OCI-LY7 (cell line): Measurements from ENCODE around the gene IGF2BP1. TPM values are rescaled to one million over a fixed set of nuclear protein-coding genes. Genes with fewer than 3 reads are reported as not detected.

Experiments
- BruUV-seq: library from RNA; stranded (reverse); fragments of 400-500 nt; replicated peaks from 2 replicates; lab custom pipeline; 2021; lab: Mats Ljungman, UMichigan
- CTCF ChIA-PET: fragments of 300-600 bp; sonication (Branson Sonifier 250); formaldehyde crosslinking; loops from one replicate; lab custom pipeline; 2022; ENCODE audit warnings: antibody characterized with exemption; ENCODE audit not compliant: unreplicated experiment; lab: Charles Lee
- POLR2A ChIA-PET: fragments of 300-600 bp; sonication (Branson Sonifier 250); formaldehyde crosslinking; loops from one replicate; lab custom pipeline; 2022; ENCODE audit warnings: antibody characterized with exemption; lab: Charles Lee
- DNase-seq: peaks from one replicate; pipeline ENCODE4 v3.0.0-alpha.2; 2015; ENCODE audit warnings: low spot score
- H2AFZ ChIP-seq: fragments of 200-600 bp; sonication (generic), shearing (Covaris generic); 2 replicates; pipeline ENCODE4 v1.6.1; 2014; ENCODE audit warnings: mild to moderate bottlenecking, antibody characterized with exemption, low read length, moderate library complexity
- H3K27ac ChIP-seq: fragments of 200-600 bp; sonication (generic); 2 replicates; pipeline ENCODE4 v1.5.1; 2014; ENCODE audit warnings: mixed run types, low read depth, mild to moderate bottlenecking, moderate library complexity, low read length, inconsistent platforms; ENCODE audit not compliant: poor library complexity, severe bottlenecking
- H3K36me3 ChIP-seq: fragments of 200-600 bp; sonication (generic); 2 replicates; pipeline ENCODE4 v1.6.1; 2014; ENCODE audit warnings: mild to moderate bottlenecking, antibody characterized with exemption, low read length, moderate library complexity, mixed read lengths; ENCODE audit not compliant: insufficient read depth
- H3K4me1 ChIP-seq: fragments of 200-600 bp; sonication (generic); 2 replicates; pipeline ENCODE4 v1.5.1; 2014; ENCODE audit warnings: mild to moderate bottlenecking, low read length; ENCODE audit not compliant: insufficient read depth, poor library complexity, severe bottlenecking
- H3K4me2 ChIP-seq: fragments of 200-600 bp; sonication (generic); 2 replicates; pipeline ENCODE4 v1.6.1; 2014; ENCODE audit warnings: mild to moderate bottlenecking, low read length
- H3K4me3 ChIP-seq: fragments of 200-600 bp; sonication (generic); 2 replicates; pipeline ENCODE4 v1.5.1; 2014; ENCODE audit warnings: mild to moderate bottlenecking, low read depth, low read length; ENCODE audit not compliant: poor library complexity, severe bottlenecking
- H3K79me2 ChIP-seq: fragments of 200-600 bp; sonication (generic); 2 replicates; pipeline ENCODE4 v1.6.1; 2016; ENCODE audit warnings: low read depth, mild to moderate bottlenecking, low read length, moderate library complexity, mixed read lengths; ENCODE audit not compliant: insufficient read depth
- H3K9me2 ChIP-seq: fragments of 200-600 bp; sonication (generic); 2 replicates; pipeline ENCODE4 v1.6.1; 2016; ENCODE audit warnings: mild to moderate bottlenecking, low read length, mixed read lengths; ENCODE audit not compliant: insufficient read depth
- H3K9me3 ChIP-seq: fragments of 200-600 bp; sonication (generic); 2 replicates; pipeline ENCODE4 v1.6.1; 2014; ENCODE audit warnings: mild to moderate bottlenecking, mixed run types, low read length, mixed read lengths
- H4K20me1 ChIP-seq: fragments of 200-600 bp; sonication (generic); 2 replicates; pipeline ENCODE4 v1.6.1; 2014; ENCODE audit warnings: mild to moderate bottlenecking, antibody characterized with exemption, low read length, moderate library complexity, mixed read lengths; ENCODE audit not compliant: insufficient read depth
- EZH2phosphoT487 ChIP-seq: fragments of 200-600 bp; sonication (generic); IDR thresholded peaks from 2 replicates; pipeline ENCODE4 v1.6.1; 2018; ENCODE audit warnings: low read depth, borderline replicate concordance, mild to moderate bottlenecking, mixed run types, antibody characterized with exemption, low read length, moderate library complexity, mixed read lengths
- intact Hi-C: fragments of 100-400 bp; cut with micrococcal nuclease; formaldehyde crosslinking; loops from one replicate; pipeline ENCODE4 v1.10.0; 2022; ENCODE audit not compliant: unreplicated experiment
- total RNA-seq, 2 experiments: library from RNA; depleted of rRNA in 1 of 2; stranded (reverse); fragments of >200 nt in 1 of 2; shearing (Covaris generic) in 1 of 2; gene quantifications; 2 replicates each; pipeline ENCODE4 v1.2.3, GENCODE V29; 2014 to 2022
- TF ChIP-seq, protein P1 (sequence below): fragments of 200-600 bp; sonication (generic); conservative IDR thresholded peaks from 2 replicates; pipeline ENCODE4 v1.5.1; 2014; ENCODE audit warnings: mild to moderate bottlenecking, antibody characterized with exemption, low read length, moderate library complexity, mixed read lengths

The IGF2BP1 gene
- total RNA-seq, 2 experiments from 2014 or later, result 18.9 to 46.4 TPM

DNA sequence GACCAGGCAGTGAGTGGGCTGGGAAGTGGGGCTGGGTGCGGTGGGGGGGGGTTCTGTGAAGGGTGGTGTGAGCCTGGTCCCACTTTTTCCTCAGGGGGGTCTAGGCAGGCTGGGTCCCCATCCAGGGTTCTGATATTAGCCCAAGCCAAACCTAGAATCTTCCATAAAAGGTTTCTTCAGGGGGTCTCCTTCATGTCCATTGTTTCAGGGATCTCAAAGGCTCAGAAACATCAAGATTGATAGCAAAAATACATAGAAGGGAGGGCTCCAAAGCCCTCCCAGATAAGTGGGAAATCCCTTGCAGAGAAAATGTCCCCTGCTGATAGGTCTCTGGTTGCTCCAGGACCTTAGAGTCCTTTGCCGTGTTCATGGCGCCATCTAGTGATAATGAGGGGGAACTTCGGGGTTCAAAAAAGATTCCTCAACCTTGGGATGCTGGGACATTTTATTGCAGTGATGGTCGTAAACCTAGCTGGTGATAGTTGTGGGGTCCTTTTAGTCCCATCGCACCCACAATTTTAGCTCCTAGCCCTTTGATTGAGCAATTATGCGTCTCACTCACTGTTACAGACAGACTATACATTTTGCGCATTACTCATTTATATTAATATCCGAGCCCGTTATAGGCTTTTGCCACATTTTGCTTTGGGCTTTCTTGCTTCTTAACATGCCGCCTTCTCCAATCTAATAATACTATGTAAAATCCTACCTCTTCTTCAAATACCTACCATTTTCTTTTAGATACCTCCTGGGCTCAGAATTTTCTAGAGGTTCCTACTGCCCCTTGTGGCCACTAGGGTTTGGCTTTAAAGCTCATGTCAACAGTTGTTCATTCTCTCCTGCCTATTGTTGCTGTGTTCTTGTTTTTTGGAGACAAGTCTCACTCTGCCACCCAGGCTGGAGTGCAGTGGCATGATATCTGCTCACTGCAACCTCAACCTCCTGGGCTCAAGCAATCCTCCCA, 35.1 kb downstream of the IGF2BP1 start:
- no peaks in the 10 kb centered on the region for H4K20me1 ChIP-seq
- H3K36me3 ChIP-seq, result peaks cover 62% of the 10 kb centered on the region
- no peak overlapping the region for H3K4me3 ChIP-seq
- no TSS peak for BruUV-seq
- intact Hi-C loops, result loop anchor here (1.0 to 5.0 kb wide), 5 partner anchors 80 to 353 kb away; partner anchors contain the start of gene ATP5MC1
- H3K4me1 ChIP-seq, result no peaks in the 10 kb centered on the region
- no peaks in the 10 kb centered on the region for H3K9me2 ChIP-seq
- H3K4me2 ChIP-seq, result no peak overlapping the region
- POLR2A ChIA-PET, result interaction anchor here (0.7 kb wide), 1 partner anchor 52 kb away, joined by 3 read pairs; no protein-coding TSS in a partner anchor
- no peak overlapping the region for H3K27ac ChIP-seq
- peak; percentile 73 for DNase-seq
- no peaks in the 10 kb centered on the region for H3K9me3 ChIP-seq
- H2AFZ ChIP-seq, result no peak overlapping the region
- H3K79me2 ChIP-seq, result no peaks in the 10 kb centered on the region
- CTCF ChIA-PET, result interaction anchor here (1.0 kb wide), 1 partner anchor 78 kb away, joined by 3 read pairs; no protein-coding TSS in a partner anchor
- TF ChIP-seq, protein P1, sequence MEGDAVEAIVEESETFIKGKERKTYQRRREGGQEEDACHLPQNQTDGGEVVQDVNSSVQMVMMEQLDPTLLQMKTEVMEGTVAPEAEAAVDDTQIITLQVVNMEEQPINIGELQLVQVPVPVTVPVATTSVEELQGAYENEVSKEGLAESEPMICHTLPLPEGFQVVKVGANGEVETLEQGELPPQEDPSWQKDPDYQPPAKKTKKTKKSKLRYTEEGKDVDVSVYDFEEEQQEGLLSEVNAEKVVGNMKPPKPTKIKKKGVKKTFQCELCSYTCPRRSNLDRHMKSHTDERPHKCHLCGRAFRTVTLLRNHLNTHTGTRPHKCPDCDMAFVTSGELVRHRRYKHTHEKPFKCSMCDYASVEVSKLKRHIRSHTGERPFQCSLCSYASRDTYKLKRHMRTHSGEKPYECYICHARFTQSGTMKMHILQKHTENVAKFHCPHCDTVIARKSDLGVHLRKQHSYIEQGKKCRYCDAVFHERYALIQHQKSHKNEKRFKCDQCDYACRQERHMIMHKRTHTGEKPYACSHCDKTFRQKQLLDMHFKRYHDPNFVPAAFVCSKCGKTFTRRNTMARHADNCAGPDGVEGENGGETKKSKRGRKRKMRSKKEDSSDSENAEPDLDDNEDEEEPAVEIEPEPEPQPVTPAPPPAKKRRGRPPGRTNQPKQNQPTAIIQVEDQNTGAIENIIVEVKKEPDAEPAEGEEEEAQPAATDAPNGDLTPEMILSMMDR, result peak; percentile 88
- no peak for TF ChIP-seq EZH2phosphoT487

DNA sequence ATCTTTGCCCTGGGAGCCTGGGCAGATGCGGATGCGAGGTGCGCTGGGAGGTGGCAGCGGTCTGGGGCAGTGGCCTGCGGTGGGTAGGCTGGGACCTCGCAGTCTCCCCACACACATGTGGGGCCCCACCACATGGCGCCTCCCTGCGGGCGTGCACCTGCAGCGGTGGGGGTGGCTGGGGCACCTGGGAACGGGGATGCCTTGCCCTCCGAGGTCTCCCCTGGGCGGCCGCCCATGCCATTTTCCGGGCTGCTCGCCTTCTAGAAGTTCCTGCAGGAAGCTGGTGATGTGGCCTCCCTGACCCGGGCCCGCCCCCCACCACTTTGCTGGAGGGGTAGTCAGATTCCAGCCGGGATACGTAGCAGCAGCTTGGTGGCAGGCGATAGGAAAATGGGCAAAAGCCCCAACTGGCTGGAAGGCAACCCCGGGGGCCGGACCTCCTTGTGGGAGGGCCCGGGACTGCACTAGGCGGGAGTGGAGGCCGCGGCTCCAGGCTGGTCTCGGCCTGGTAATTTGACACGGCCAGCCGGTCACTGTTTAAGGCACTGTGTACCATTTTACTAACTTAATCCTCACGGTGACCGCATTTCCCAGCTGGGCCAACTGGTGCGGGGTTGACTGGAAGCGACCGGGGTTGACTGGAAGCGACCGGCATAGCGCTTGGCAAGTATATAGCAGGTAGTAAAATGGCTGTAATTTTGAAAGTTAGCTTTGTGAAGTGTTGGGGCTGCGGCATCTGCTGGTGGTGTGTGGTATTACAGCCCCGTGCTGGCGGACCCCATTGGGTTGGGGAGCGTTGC, 38.5 kb downstream of the IGF2BP1 start:
- no peak for TF ChIP-seq EZH2phosphoT487
- TF ChIP-seq, protein P1, result peak; percentile 82
- H3K27ac ChIP-seq, result no peak overlapping the region
- H3K36me3 ChIP-seq, result peaks cover 66% of the 10 kb centered on the region
- peak; percentile 48 for DNase-seq
- H3K9me3 ChIP-seq, result no peaks in the 10 kb centered on the region
- H3K4me1 ChIP-seq, result no peaks in the 10 kb centered on the region
- no peaks in the 10 kb centered on the region for H3K79me2 ChIP-seq
- no peak overlapping the region for H3K4me3 ChIP-seq
- H2AFZ ChIP-seq, result no peak overlapping the region
- BruUV-seq, result no TSS peak
- intact Hi-C loops, result no loop called here
- CTCF ChIA-PET, result no interaction called here
- no peak overlapping the region for H3K4me2 ChIP-seq
- POLR2A ChIA-PET, result interaction anchor here (1.5 kb wide), 1 partner anchor 9 kb away, joined by 3 read pairs; no protein-coding TSS in a partner anchor
- no peaks in the 10 kb centered on the region for H3K9me2 ChIP-seq
- no peaks in the 10 kb centered on the region for H4K20me1 ChIP-seq
